ENCODE data around the gene RASSF7.

- TF ChIP-seq MXI1 (conservative IDR thresholded peaks at IDR 0.05; ENCODE audit: poor library complexity, severe bottlenecking) (no peak), CTCF (IDR thresholded peaks at IDR 0.05; ENCODE audit: poor library complexity, severe bottlenecking) (no peak), POLR2AphosphoS5 (IDR thresholded peaks at IDR 0.05) (no peak), EP300 (conservative IDR thresholded peaks at IDR 0.05; ENCODE audit: poor library complexity, severe bottlenecking) (no peak), SMC3 (conservative IDR thresholded peaks at IDR 0.05; ENCODE audit: poor library complexity) (no peak), REST (IDR thresholded peaks at IDR 0.05; ENCODE audit: borderline replicate concordance) (no peak), RAD21 (conservative IDR thresholded peaks at IDR 0.05) (no peak), TAF1 (IDR thresholded peaks at IDR 0.05; ENCODE audit: low read depth) (no peak), EZH2 (IDR thresholded peaks at IDR 0.05; ENCODE audit: borderline replicate concordance, insufficient read depth, low read length, poor library complexity, severe bottlenecking) (no peak)
Measured at GRCh38 chr11:550746-551085, 10.1 kb upstream of the RASSF7 start.
